ENCODE data around the gene OSBPL9.
A peak's percentile ranks its signal among the peaks of the same experiment; 100 is the strongest.
"Not testable (repeated sequence)": the region's sequence is repeated elsewhere in the genome, so short reads cannot be mapped to it uniquely, and the experiment has no call there.

Gene OSBPL9

GRCh38 chr1:51607681-51608095 lies 9.2 kb upstream of the OSBPL9 start:
- DNase-seq, result no peak

GRCh38 chr1:51610104-51610503 lies 6.8 kb upstream of the OSBPL9 start:
- DNase-seq, result not testable (repeated sequence)

DNA sequence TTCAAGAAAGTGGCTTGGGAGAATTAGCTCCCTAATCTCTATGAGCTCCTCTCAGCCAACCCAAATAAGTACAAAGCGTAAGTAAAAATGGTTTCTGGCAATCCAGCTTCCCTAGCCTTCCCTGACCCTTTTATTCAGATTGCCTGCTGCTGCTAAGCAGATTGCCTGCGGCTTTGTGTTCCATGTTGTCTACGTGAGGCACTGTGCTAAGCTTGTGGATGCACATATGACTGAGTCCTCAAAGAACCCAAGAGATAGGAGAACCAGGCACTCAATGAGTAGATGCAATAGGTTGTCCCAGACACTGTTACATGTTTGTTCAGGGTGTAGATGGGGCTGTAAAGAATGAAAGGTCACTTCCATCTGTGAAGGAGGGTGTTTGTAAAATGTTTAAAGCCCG lies 6.3 kb upstream of the OSBPL9 start:
- DNase-seq, result no peak

- no peak for DNase-seq
Observed at GRCh38 chr1:51612447-51612961, 4.4 kb upstream of the OSBPL9 start.

DNA sequence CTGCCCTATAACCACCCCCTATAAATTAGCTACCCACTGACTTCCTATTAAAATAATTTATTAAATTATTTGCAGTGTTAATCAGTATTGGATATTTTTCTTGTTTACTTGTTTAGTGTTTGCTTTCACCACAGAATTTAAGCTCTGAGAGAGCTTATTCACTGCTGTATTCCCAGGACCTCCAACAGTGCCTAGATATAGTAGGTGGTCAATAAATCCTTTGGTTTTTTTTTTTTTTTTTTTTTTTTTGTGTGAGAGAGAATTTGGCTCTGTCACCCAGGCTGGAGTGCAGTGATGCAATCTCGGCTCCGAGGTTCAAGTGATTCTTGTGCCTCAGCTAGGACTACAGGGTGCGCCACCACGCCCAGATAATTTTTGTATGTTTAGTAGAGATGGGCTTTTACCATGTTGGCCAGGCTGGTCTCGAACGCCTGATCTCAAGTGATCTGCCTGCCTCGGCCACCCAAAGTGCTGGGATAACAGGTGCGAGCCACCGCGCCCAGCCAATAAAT lies 1.1 kb upstream of the OSBPL9 start:
- DNase-seq, result no peak

- DNase-seq, result no peak
Observed at GRCh38 chr1:51616490-51616889, 402 bp upstream of the OSBPL9 start.

GRCh38 chr1:51618715-51619114 lies 1.8 kb downstream of the OSBPL9 start:
- DNase-seq, result no peak

GRCh38 chr1:51620470-51620869 lies 3.6 kb downstream of the OSBPL9 start:
- DNase-seq, result no peak

GRCh38 chr1:51621161-51621560 lies 4.3 kb downstream of the OSBPL9 start:
- no peak for DNase-seq

GRCh38 chr1:51621841-51622454 lies 5.1 kb downstream of the OSBPL9 start:
- DNase-seq, result no peak

DNA sequence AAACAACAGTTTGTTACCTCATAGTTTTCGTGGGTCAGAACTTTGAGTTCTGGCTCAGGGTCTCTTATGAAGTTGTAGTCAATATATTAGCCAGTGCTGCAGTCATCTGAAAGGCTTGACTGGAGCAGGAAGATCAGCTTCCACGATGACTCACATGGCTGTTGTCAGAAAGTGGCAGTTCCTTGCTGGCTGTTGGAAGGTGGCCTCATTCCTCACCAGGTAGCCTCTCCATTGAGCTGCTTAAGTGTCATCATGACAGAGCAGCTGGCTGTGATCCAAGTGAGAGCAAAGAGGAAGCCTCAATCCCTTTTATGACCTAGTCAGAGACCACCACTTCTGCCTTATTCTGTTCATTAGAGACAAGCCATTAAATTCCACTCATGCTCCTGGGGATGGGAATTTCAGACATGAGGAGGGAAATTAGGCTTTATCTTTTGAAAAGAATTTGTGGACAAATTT lies 5.6 kb downstream of the OSBPL9 start:
- peak; percentile 7 for DNase-seq

DNA sequence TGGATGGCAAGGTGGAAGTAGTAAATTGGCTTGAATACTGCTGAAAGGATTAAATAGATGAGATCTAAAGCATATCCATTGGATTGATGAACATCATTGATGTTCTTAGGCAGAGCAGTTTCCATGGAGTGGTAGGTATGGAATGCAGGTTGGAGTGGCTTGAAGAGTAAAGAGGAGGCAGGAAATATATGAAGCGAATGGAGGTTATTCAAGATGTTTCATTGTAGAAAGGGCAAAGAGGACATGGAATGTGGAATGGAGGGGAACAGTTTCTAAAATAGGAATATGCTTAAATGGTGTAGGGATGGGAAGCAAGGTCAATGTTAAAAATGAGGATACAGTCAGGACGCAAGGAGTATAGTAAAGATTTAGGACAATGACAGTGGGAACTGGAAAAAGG lies 6.1 kb downstream of the OSBPL9 start:
- no peak for DNase-seq

GRCh38 chr1:51623450-51623849 lies 6.6 kb downstream of the OSBPL9 start:
- no peak for DNase-seq

DNA sequence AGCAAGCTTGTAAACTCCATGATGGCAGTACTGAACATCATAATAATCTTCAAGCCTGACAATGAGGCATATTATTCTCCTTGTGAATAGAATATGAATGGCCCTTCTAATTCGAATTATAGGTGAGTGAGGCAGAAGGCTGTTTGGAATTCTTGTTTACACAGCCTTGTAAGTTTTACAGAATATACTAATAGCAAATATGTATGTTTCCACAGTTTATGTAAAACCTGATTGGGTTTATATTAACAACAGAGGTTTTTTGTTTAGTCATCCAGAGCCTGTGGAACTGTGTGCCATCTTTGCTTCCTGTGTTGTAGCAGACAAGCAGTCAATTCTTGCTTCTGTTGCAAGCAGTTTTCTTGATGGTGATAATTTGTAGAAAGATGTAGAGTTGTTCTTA lies 8.0 kb downstream of the OSBPL9 start:
- no peak for DNase-seq

DNA sequence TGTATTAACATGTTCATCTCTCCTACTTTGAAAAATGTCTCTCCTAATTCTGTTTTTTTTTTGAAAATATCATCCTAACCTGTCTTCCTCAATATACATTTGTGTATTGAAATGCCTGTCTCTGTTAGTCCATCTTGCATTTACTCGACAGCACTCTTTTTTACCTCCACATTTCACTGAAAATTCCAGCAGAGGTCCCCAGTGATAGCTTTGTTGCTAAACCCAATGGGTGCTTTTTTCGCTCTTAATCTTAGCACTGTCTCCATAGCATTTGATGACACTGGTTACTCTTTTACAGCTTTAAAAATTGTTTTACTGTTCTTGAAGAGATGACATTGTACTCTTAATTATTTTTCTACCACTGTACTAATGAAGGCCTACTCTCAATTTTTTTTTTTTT lies 10.8 kb downstream of the OSBPL9 start:
- no peak for DNase-seq

DNA sequence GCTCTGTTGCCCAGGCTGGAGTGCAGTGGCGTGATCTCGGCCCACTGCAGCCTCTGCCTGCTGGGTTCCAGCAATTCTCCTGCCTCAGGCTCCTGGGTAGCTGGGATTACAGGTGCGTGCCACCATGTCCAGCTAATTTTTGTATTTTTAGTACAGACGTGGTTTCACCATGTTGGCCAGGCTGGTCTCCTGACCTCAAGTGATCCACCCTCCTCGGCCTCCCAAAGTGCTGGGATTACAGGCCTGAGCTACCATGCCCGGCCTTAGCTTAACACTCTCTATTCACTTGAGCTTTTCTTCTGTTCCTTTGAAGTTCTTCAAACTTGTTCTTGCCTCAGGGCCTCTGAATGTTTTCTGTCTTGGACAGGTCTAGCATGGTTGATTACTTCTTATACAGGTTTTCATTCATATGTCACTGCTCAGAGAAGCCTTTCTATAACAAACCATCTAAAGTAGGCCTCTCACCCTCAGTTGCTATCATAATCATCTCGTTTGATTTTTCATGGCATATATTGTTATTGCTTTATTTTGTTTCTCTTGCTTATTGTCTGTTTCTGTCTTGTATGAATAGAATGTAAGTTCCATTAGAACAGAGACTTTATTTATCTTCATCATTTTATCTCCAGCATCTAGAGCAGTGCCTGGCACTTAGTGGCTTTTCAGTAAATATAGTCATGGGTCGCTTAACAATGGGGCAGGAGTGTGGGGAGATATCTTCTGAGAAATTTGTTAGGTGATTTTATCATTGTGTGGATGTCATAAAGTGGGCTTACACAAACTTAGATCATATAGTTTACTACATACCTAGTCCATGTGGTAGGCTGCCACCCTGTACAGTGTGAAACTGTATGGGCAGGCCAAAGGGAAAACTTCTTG lies 12.1 kb downstream of the OSBPL9 start:
- no peak for DNase-seq

DNA sequence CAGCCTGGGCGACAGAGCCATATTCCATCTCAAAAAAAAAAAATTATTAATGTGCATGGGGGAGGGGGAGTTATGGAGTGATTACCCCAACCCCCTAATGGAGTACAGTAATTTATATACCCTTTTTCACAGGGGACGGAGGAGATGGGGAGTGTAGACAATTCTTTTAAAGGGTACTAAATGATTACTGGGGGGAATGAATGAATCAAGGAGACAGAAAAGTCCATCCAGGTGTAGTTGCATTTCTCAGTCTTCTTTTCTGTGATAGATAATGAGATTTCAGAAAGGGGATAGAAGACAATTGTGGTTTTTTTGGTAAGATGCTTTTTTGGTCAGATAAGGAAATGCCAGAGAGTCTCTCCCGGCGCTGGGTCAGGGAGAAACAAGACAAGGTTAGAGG lies 13.0 kb downstream of the OSBPL9 start:
- DNase-seq, result no peak

DNA sequence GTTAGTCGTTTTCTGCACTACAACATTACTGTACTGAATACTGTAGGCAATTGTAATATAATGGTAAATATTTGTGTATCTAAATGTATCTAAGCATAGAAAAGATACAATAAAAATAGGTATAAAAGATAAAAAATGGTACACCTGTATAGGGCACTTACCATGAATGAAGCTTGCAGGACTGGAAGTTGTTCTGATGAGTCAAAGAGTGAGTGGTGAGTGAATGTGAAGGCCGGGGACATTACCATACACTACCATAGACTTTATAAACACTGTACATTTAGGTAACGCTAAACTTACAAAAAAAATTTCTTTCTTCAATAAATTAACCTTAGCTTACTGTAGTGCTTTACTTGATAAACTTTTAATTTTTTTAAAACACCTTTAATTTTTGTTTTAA lies 13.5 kb downstream of the OSBPL9 start:
- DNase-seq, result no peak

DNA sequence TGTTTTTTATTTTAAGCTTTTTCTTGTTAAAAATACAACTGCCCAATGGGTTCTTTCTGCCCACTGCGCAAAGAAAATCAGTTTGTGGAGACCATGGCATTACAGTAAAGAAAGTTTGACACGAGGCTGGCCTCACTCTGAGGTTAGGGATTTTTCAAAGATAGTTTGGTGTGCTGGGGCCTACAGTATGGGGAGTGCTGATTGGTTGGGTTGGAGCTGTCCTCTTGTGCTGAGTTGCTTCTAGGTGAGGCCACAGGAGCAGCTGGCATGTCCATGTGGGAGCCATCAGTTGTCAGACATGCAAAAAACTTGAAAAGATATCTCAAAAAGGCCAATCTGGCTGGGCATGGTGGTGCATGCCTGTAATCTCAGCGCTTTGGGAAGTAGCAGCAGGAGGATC lies 14.0 kb downstream of the OSBPL9 start:
- no peak for DNase-seq

DNA sequence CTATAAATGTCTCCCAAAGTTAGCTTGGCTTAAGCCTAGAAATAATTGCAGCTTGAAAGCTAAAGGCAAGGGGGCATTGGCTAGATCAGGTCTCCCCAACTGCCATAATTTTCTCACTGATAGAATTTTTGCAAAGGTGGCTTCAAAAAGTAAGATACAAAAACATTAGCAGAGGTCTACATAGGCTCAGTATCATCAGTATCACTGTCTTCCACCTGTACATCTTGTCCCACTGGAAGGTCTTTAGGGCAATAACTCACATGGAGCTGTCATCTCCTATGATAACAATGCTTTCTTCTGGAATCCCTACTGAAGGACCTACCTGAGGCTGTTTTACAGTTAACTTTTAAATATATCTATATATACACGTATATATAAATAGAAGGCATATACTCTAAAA lies 14.9 kb downstream of the OSBPL9 start:
- no peak for DNase-seq

DNA sequence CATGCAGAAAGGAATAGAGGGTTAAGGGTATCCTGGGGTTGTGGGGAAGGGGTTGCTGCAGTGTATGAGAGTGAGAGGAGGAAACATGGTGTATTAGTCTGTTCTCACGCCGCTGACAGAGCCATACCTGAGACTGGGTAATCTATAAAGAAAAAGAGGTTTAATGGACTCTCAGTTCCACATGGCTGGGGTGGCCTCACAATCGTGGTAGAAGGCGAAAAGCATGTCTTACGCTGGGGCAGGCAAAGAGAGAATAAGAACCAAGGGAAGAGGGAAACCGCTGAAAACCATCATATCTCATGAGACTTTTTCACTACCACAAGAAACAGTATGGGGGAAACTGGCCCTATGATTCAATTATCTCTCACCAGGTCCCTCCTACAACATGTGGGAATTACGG lies 17.7 kb downstream of the OSBPL9 start:
- no peak for DNase-seq

DNA sequence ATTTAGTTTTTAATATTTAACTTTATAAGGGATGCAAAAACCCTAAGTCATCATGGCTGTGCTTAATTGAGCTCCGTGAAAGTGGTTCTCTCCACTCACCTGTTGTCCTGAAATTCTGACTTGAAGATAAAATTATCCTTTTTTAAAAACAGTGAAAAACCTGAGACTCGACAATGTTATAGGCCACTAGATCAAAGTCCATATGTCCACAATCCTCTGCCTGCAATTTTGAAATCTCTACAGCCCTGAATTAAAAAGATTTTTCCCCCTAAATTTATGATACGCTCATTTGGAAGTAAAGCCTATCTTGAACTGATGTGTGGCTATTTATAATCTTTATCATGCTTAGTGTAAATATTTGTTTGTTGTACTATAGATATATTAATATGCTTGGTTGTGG lies 18.7 kb downstream of the OSBPL9 start:
- no peak for DNase-seq

- no peak for DNase-seq
Observed at GRCh38 chr1:51636191-51636590, 19.3 kb downstream of the OSBPL9 start.

All from stimulated activated CD4-positive, alpha-beta T cell treated with anti-CD3 and anti-CD28 coated beads, Interleukin-4, amount 100 ng/mL, for 24 hours (primary cell).